PC-3 (cell line): ENCODE measurements around the gene ADGRG3. TPM values are rescaled to one million over a fixed set of nuclear protein-coding genes. Genes with fewer than 3 reads are reported as not detected.

Experiments used
- ATAC-seq: fragments of 200-7000 bp; cut with Tn5 transposase; 2 replicates; pipeline ENCODE4 v1.9.1; 2020; ENCODE audit warnings: mild to moderate bottlenecking, moderate library complexity
- BruUV-seq: library from RNA; stranded (reverse); fragments of 400-500 nt; replicated peaks from 2 replicates; lab custom pipeline; 2021; lab: Mats Ljungman, UMichigan
- CTCF ChIA-PET: fragments of 300-600 bp; sonication (Branson Sonifier 250); formaldehyde crosslinking; loops from one replicate; lab custom pipeline; 2022; ENCODE audit warnings: antibody characterized with exemption; lab: Charles Lee
- POLR2A ChIA-PET: fragments of 300-600 bp; sonication (Branson Sonifier 250); formaldehyde crosslinking; loops from one replicate; lab custom pipeline; 2022; ENCODE audit warnings: antibody characterized with exemption; ENCODE audit not compliant: unreplicated experiment; lab: Charles Lee
- DNase-seq: peaks from one replicate; pipeline ENCODE4 v3.0.0-alpha.2; 2015
- H2AFZ ChIP-seq: fragments of 300-600 bp; sonication (generic); 2 replicates; pipeline ENCODE4 v1.6.0; 2016; ENCODE audit warnings: antibody characterized with exemption, low read length
- H3F3A ChIP-seq: fragments of 300-600 bp; sonication (generic); one replicate; pipeline ENCODE4 v1.6.0; 2017; ENCODE audit warnings: antibody characterized with exemption, low read length, control low read depth, mild to moderate bottlenecking; ENCODE audit not compliant: unreplicated experiment
- H3K27ac ChIP-seq: fragments of 300-600 bp; sonication (generic); 2 replicates; pipeline ENCODE4 v1.5.1; 2016; ENCODE audit warnings: mild to moderate bottlenecking, low read length
- H3K27me3 ChIP-seq: fragments of 300-600 bp; sonication (generic); 2 replicates; pipeline ENCODE4 v1.6.1; 2016; ENCODE audit warnings: low read length, mixed read lengths
- H3K36me3 ChIP-seq: fragments of 300-600 bp; sonication (generic); 2 replicates; pipeline ENCODE4 v1.6.1; 2016; ENCODE audit warnings: low read depth, mixed run types, low read length, mixed read lengths
- H3K4me1 ChIP-seq: fragments of 300-600 bp; sonication (generic); 2 replicates; pipeline ENCODE4 v1.5.1; 2016; ENCODE audit warnings: low read length; ENCODE audit not compliant: insufficient read depth
- H3K4me2 ChIP-seq: fragments of 300-600 bp; sonication (generic); 2 replicates; pipeline ENCODE4 v1.6.0; 2016; ENCODE audit warnings: low read length
- H3K4me3 ChIP-seq: fragments of 300-600 bp; sonication (generic); 2 replicates; pipeline ENCODE4 v1.5.1; 2016; ENCODE audit warnings: mild to moderate bottlenecking, low read length, mixed read lengths
- H3K79me2 ChIP-seq: fragments of 300-600 bp; sonication (generic); 2 replicates; pipeline ENCODE4 v1.6.1; 2017; ENCODE audit warnings: low read length, mixed read lengths
- H3K9ac ChIP-seq: fragments of 300-600 bp; sonication (generic); 2 replicates; pipeline ENCODE4 v1.6.0; 2016; ENCODE audit warnings: mild to moderate bottlenecking, low read length
- H3K9me2 ChIP-seq: fragments of 300-600 bp; sonication (generic); replicated peaks from 2 replicates; pipeline ENCODE4 v1.6.1; 2016; ENCODE audit warnings: mixed run types, low read length, mixed read lengths
- H3K9me3 ChIP-seq: fragments of 300-600 bp; sonication (generic); 2 replicates; pipeline ENCODE4 v1.6.1; 2016; ENCODE audit warnings: low read length, mixed read lengths
- H4K20me1 ChIP-seq: fragments of 300-600 bp; sonication (generic); 2 replicates; pipeline ENCODE4 v1.6.1; 2016; ENCODE audit warnings: low read length, mixed read lengths
- CTCF ChIP-seq: fragments of 300-600 bp; sonication (generic); conservative IDR thresholded peaks from 2 replicates; pipeline ENCODE4 v1.5.1; 2017; ENCODE audit warnings: antibody characterized with exemption, low read depth, mild to moderate bottlenecking, low read length
- EZH2 ChIP-seq: fragments of 300-600 bp; sonication (generic); IDR thresholded peaks from one replicate; pipeline ENCODE4 v1.6.1; 2017; ENCODE audit warnings: antibody characterized with exemption, mild to moderate bottlenecking, low read length; ENCODE audit not compliant: unreplicated experiment
- EZH2phosphoT487 ChIP-seq: fragments of 300-600 bp; sonication (generic); IDR thresholded peaks from 2 replicates; pipeline ENCODE4 v1.6.1; 2018; ENCODE audit warnings: mild to moderate bottlenecking, antibody characterized with exemption, low read length, borderline replicate concordance
- intact Hi-C: fragments of 100-400 bp; cut with micrococcal nuclease; formaldehyde crosslinking; loops from 2 replicates; pipeline ENCODE4 v1.9.0; 2023
- total RNA-seq: library from RNA; depleted of rRNA; stranded (reverse); fragments of >200 nt; gene quantifications from 2 replicates; pipeline ENCODE4 v1.2.3, GENCODE V29; 2014

Gene ADGRG3
- total RNA-seq, 1 experiment from 2014 or later, result not detected

- Histone ChIP-seq H3K9me3 (no peaks in the 10 kb centered on the region), H4K20me1 (no peaks in the 10 kb centered on the region), H3K36me3 (no peaks in the 10 kb centered on the region), H3K27ac (peak within 1 kb of the TSS; percentile 45), H3K4me1 (peaks cover 14% of the 10 kb centered on the region), H2AFZ (peak within 1 kb of the TSS; percentile 94), H3K4me3 (peak within 1 kb of the TSS; percentile 87), H3K4me2 (peak within 1 kb of the TSS; percentile 99), H3K9me2 (no peaks in the 10 kb centered on the region), H3K79me2 (peaks cover 15% of the 10 kb centered on the region; the same call in 1 of the 2 replicates), H3F3A (no peaks in the 10 kb centered on the region), H3K27me3 (no peaks in the 10 kb centered on the region), H3K9ac (peak within 1 kb of the TSS; percentile 93)
- ATAC-seq (peak; percentile 35), DNase-seq (no peak)
- TF ChIP-seq EZH2phosphoT487 (no peak), EZH2 (no peak), CTCF (no peak)
- intact Hi-C loops, result no loop called here
- no TSS peak for BruUV-seq
- ChIA-PET CTCF (interaction anchor here (1.2 kb wide), 1 partner anchor 145 kb away, joined by 3 read pairs; no protein-coding TSS in a partner anchor), POLR2A (interaction anchor here (0.6 to 0.7 kb wide), 3 partner anchors 64 to 297 kb away, joined by 3 to 8 read pairs (median 7); no protein-coding TSS in a partner anchor)
Observed at GRCh38 chr16:57735755-57736418, 67.8 kb downstream of the ADGRG3 start, which contains the start of gene KATNB1. Gene KATNB1 (plus strand): TSS chr16:57735770. CDS start chr16:57737244, 1,474 bp downstream.

- ATAC-seq, result peak; percentile 34
- H3K9me3 ChIP-seq, result no peaks in the 10 kb centered on the region
- no peaks in the 10 kb centered on the region for H4K20me1 ChIP-seq
- H3K4me2 ChIP-seq, result peak overlapping the region; percentile 99
- no peaks in the 10 kb centered on the region for H3F3A ChIP-seq
- intact Hi-C loops, result no loop called here
- H3K27ac ChIP-seq, result peak overlapping the region; percentile 6; the same call in 1 of the 2 replicates
- peak; percentile 59 for DNase-seq
- TF ChIP-seq EZH2phosphoT487 (no peak), CTCF (no peak; the same call in 1 of the 2 replicates), EZH2 (no peak)
- ChIA-PET POLR2A (no interaction called here), CTCF (interaction anchor here (0.5 kb wide), 1 partner anchor 265 kb away, joined by 3 read pairs; no protein-coding TSS in a partner anchor)
- peak overlapping the region; percentile 82 for H3K9ac ChIP-seq
- H3K27me3 ChIP-seq, result no peaks in the 10 kb centered on the region
- no peaks in the 10 kb centered on the region for H3K36me3 ChIP-seq
- BruUV-seq, result no TSS peak
- peaks cover 15% of the 10 kb centered on the region; the same call in 1 of the 2 replicates for H3K79me2 ChIP-seq
- peak overlapping the region; percentile 87 for H3K4me3 ChIP-seq
- no peaks in the 10 kb centered on the region for H3K9me2 ChIP-seq
- H2AFZ ChIP-seq, result peak overlapping the region; percentile 85
- peaks cover 14% of the 10 kb centered on the region for H3K4me1 ChIP-seq
Observed at GRCh38 chr16:57736419-57737351, 68.6 kb downstream of the ADGRG3 start.
